ENCODE measurements around the gene PGA3.

DNA sequence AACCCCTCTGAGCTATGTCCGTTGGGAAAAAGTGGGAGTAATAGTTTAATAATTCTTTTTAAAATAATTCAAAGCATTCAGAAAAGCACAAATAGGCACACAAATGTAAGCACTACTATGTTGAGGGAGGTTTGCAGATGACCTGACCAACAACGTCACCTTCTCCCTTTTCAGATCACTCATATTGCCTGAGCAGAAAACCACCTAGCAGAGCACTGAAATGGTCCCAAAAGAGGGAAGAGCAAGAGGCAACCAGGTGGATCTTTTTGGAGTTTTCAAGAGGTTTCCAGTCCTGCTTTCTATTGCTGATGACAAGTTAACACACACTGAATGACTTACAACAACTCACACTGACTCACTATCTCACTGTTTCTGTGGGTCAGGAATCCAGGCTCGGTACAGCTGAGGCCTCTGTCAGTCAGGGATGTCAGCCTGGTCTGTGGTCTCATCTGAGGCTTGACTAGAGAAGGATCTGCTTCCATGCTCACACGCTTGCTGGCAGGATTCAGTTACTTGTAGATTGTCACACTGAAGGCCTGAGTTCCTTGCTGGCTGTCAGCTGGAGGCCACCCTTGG lies 4.3 kb upstream of the PGA3 start:
- TF ChIP-seq, protein P1, sequence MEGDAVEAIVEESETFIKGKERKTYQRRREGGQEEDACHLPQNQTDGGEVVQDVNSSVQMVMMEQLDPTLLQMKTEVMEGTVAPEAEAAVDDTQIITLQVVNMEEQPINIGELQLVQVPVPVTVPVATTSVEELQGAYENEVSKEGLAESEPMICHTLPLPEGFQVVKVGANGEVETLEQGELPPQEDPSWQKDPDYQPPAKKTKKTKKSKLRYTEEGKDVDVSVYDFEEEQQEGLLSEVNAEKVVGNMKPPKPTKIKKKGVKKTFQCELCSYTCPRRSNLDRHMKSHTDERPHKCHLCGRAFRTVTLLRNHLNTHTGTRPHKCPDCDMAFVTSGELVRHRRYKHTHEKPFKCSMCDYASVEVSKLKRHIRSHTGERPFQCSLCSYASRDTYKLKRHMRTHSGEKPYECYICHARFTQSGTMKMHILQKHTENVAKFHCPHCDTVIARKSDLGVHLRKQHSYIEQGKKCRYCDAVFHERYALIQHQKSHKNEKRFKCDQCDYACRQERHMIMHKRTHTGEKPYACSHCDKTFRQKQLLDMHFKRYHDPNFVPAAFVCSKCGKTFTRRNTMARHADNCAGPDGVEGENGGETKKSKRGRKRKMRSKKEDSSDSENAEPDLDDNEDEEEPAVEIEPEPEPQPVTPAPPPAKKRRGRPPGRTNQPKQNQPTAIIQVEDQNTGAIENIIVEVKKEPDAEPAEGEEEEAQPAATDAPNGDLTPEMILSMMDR (IDR thresholded peaks at IDR 0.05 in 2 of 3, conservative IDR thresholded peaks at IDR 0.05 in 1 of 3; ENCODE audit: borderline replicate concordance in 1 of 3, insufficient read depth in 1 of 3, low read depth in 2 of 3, low read length in 2 of 3) = no peak
- TF ChIP-seq POLR2A (IDR thresholded peaks at IDR 0.05; ENCODE audit: borderline replicate concordance, extremely low read depth, insufficient read depth, insufficient read length) = no peak
- TF ChIP-seq RAD21 (IDR thresholded peaks at IDR 0.05; ENCODE audit: low read depth) = no peak
- TF ChIP-seq CBX3 (IDR thresholded peaks at IDR 0.05; ENCODE audit: low read depth) = no peak
- TF ChIP-seq POLR2AphosphoS5 (IDR thresholded peaks at IDR 0.05; ENCODE audit: low read depth, low read length) = no peak
- no peak for TF ChIP-seq SIN3A (IDR thresholded peaks at IDR 0.05; ENCODE audit: low read depth)
- TF ChIP-seq EZH2 (IDR thresholded peaks at IDR 0.05) = no peak
- TF ChIP-seq SRF (IDR thresholded peaks at IDR 0.05; ENCODE audit: low read depth) = no peak
- no peak for TF ChIP-seq EZH2phosphoT487 (IDR thresholded peaks at IDR 0.05; ENCODE audit: borderline replicate concordance)
- TF ChIP-seq, protein P2, sequence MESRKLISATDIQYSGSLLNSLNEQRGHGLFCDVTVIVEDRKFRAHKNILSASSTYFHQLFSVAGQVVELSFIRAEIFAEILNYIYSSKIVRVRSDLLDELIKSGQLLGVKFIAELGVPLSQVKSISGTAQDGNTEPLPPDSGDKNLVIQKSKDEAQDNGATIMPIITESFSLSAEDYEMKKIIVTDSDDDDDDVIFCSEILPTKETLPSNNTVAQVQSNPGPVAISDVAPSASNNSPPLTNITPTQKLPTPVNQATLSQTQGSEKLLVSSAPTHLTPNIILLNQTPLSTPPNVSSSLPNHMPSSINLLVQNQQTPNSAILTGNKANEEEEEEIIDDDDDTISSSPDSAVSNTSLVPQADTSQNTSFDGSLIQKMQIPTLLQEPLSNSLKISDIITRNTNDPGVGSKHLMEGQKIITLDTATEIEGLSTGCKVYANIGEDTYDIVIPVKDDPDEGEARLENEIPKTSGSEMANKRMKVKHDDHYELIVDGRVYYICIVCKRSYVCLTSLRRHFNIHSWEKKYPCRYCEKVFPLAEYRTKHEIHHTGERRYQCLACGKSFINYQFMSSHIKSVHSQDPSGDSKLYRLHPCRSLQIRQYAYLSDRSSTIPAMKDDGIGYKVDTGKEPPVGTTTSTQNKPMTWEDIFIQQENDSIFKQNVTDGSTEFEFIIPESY (IDR thresholded peaks at IDR 0.05; ENCODE audit: extremely low read depth, insufficient replicate concordance, low read length) = no peak
- no peak for TF ChIP-seq EGR1 (IDR thresholded peaks at IDR 0.05; ENCODE audit: low read depth)
- no peak for TF ChIP-seq SP1 (IDR thresholded peaks at IDR 0.05; ENCODE audit: low read depth)
- TF ChIP-seq YY1 (IDR thresholded peaks at IDR 0.05; ENCODE audit: extremely low read depth, insufficient replicate concordance, low read depth, low read length) = no peak
